GM19467 (cell line): ENCODE measurements around the gene PRSS33.

ENCODE experiments used
- ATAC-seq: cut with Tn5 transposase; IDR thresholded peaks from one replicate; pipeline ENCODE4 v1.9.1; 2021; ENCODE audit warnings: mild to moderate bottlenecking, moderate library complexity; ENCODE audit not compliant: unreplicated experiment

Gene PRSS33

DNA sequence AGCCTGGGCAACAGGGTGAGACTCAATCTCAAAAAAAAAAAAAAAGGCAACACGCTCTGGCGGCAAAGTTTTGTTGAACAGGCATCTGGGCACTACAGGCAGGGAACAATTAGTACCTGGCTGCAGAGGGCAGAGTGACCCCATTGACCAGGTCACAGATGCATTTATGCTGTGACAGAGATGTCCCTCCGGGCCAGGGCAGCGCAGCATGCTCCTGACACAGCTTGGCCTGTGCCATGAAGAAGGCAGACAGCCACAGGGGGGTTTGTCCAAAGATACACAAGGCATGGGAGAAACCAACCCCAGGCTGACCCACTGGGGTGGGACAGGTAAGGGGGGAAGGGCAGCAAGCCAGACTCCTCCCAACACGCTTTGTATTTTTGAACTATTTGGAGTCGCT, 42.6 kb downstream of the PRSS33 start:
- no peak for ATAC-seq

DNA sequence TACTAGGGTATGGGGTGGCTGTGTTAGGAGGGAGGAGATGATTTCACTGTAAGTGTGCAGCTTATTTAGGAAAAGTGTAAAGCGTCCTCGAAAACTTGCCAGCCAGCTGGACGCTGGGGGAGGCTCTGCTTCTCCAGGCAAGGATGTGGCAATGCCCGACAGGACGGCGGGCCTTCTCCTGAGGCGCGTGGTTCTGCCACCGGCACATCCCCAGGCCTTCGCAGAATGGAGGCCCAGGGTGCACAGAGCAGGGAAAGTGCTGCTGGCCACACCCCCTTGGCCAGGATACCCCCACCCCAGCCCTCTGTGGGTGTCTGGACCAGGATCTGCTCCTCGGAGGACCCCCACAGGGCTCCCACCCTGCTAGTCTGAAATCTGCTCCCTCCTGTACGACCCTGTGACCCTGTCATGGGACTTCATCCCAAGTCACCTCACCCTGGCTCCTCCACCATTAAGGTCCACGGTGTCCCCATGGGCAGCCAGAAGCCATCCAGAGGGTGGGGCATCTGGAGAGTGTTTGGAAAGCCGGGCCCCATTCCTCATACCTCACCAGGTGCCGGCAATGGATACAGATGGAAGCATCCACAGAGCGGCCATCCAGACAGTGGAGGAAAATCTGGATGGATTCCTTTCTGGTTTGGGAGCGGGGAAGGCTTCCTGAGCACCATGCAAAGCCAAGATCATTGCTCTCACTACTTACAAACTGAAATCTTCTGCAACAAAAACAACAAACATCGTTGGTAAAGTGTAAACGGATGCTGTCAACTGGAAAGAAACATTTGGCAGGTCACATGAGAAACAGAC, 44.2 kb downstream of the PRSS33 start:
- ATAC-seq: no peak

DNA sequence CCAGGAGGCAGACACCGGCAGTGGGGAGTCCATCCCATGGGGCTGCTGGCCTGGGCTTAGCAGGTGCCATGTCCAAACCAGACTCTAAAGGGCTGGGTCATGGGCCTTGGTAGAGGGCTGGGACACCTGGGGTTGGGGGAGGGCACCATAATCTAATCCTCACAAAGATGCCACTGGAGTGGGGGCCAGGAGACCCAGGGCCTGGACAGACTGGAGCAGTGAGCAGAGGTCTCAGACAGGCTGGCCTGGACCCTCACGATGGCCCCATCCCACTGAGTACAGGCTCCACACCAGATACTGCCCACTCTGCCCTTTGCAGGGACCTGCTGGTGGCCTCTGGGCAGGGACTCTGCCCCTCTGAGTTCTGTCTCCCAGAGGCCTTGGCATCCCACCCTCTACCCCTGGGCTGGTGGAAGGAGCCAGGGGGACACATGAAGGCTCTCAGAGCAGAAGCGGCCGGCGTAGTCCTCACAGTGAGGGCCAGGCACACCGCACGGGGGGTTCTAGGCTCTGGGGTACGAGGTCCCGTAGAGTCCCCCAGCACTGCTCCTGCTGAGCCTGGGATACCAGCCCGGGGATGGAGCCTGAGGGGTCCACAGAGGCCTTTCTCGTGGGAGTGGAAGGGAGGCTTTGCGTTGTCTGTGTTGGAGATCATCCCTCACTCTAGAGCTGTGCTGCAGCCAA, 44.9 kb downstream of the PRSS33 start:
- ATAC-seq: no peak

DNA sequence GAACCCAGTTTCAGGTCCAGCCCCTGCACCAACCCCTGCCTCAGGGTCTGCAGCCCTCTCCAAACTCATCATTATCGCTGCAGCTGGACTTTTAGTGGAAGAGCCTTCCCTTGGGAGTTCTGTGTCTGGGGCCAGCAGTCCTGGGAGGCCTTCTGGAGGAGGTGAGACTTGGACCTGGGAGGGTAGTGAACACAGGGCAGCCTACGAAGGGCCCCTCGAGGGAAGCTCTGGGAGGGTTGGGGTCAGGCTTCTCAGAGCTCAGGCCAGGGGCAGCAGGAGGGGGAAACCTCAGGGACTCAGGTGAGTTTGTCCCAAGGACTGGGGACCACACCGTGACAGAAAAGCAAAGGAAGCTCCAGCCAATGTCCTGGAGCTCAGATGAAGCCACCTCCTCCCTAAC, 46.2 kb downstream of the PRSS33 start:
- ATAC-seq: no peak

DNA sequence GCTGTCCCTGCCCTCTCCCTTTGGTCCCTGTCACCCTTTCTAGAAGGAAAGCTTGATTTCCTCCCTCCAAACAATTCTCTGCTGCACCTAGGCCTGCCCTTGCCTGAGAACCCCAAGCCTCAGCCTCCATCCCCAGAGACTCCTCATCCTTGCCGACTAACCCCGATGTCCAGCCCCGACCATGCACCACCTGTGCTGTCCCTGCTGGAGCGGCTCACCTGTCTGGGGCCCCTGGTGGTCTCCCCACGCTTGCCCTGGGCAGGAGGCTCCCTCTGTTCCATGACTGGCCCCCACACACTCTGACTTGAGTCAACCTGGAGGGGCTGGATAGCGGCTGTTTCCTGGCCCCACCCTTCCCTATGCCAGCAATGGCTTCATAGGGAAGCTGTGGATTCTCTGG, 46.9 kb downstream of the PRSS33 start:
- ATAC-seq: no peak

DNA sequence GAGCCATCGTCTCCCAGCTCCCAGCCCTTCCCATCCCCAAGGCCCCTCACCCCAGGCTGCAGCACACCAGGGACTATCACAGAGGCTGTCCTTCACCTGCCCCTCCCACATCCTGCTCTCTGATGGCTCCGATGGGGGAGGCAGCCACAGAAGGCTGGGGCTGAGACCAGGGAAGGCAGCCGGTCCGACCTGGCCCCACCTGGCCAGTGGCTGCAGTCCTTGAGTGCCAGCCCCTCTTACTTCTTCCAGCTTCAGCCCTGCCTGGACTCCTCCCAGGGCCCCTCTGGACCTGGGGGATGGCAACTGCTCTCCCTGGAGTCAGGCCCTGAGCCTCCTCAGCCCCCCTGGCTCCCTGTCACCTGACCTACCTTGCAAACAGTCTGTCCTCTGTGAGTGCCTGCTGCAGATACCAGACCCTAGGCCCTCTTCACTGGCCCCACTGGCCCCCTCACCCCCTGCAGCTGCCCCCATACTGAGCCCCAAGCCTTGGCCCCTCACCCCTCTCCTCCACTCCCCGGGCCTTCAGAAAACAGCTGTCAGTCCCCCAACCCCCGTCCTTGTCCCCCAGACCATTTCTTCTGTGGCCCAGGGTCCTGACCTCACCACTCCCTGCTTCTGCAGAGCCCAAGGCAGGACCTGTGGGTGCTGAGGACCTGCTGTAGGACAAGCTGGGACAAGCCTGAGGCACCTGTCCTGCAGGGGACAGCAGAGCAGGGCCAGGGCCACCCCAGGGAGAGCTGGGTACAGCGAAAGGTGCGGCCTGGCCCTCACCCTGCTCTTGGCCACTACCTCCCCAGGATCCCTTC, 47.5 kb downstream of the PRSS33 start:
- no peak for ATAC-seq

DNA sequence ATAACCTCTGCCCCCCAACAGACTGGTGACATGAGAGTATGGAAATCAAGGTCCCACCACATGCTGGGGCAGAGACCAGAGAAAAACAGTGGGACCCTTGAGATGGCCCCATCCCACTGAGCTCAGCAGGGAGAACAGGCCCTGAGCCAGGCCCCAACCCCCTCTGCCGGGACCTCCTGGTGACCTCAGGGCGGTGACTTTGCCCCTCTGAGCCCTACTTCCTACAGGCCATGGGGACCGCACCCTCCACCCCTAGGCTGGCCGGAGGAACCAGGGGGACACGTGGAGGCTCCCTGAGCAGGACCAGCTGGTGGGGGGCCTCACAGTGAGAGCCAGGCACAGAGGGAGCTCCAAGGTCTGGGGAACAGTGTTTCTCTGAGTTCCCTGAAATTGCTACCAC, 48.7 kb downstream of the PRSS33 start:
- no peak for ATAC-seq

DNA sequence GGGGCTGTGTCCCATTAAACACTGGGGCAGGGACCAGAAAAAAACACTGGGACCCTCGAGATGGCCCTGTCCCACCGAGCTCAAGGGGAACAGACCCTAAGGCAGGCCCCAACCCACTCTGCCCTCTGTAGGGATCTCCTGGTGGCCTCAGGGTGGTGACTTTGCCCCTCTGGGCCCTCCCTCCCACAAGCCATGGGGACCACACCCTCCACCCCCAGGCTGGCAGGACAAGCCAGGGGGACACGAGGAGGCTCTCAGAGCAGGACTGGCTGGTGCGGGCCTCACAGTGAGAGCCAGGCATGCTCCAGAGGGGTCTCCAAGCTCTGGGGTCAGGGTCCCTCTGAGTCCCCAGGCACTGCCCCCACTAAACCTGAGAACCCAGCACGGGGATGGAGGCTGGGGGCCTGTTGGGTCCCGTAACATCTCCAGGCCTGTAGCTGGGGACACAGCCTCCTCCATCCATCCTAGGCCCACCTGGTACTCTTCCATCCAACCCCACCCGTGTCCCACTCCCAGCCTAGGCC, 49.4 kb downstream of the PRSS33 start:
- no peak for ATAC-seq

DNA sequence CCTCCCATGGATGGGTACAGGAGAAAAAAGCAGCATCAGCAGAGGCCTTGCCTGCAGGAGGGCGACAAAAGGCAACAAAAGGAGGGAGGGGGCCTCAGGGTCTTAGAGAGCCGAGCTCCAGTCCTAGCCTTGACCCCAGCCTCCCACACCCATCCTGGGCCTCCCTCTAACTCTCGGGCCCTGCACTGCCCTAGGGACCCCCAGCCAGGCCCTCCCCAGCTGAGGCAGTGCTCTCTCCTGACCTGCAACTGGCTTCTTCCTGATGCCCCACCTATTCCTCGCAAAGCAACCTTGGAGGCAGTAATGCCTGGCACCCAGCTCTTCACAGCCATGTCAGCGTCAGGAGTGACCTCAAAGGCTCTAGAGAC, 50.1 kb downstream of the PRSS33 start:
- ATAC-seq: no peak

DNA sequence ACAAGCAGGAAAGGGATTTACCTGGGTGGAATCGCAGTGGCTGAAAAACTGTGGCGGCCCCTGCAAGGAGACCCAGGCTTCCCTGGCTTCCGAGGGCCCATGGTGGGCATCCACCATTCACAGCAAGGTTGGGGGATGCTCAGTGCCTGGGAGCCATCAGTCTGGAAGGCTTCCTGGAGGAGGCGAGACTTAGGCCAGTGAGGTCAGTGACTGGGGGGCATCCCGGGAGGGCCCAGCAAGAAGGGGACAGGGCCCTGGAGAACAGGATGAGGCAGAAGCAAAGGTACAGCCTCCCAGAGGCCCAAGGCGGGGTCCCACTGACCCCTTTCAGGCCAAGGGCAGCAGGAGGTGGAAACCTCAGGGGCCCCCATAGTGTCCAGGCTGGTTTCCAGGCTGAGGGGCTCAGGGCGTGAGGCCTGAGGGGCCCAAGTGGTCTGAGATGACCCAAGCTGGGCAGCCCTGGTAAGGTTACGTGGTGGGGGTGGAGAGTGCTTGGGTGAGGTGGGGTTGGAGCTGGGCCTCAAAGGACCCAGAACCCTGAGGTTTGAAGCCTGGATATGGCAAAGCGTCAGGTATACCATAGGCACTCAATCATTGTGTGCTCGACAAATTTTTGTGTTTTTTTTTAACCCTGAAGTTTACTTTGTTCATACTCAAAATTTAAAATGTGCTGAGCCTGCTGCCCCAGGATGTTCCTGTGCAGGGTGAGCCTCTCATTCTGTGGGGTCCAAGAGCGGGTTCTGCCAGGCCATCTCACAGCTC, 50.7 kb downstream of the PRSS33 start:
- no peak for ATAC-seq

DNA sequence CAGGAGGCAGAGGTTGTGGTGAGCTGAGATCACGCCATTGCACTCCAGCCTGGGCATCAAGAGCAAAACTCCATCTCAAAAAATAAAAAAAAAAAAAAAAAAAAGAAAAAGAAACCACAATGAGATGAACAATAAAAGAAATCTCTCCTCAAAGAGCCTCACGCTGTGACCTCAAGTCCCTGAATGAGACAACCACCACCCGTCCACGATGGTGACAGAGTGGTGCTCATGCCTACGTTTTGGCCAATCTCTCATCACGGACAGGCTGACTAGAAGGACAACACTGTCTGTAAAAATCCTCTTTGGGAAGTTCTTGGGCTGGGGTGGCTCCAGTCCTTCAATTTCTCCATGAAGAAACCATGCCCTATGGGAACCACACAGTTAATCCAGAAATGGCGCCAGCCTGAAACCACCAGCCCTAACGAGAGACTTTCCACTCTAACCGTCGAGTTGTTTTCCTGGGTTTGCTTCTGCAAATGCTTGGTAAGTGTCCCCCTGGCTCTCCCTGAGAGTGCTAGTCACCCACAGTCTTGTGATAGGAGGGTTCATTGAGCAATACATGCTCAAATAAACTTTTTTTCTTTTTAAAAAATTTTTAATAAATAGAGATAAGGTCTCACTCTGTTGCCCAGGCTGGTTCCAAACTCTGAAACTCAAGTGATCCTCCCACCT, 52.4 kb downstream of the PRSS33 start:
- no peak for ATAC-seq
